K562 (cell line): ENCODE measurements around the gene FGF4.

Experiments used
- ATF3 ChIP-seq, 2 experiments: fragments of 450-650 bp in 1 of 2; sonication (generic) in 1 of 2; formaldehyde crosslinking in 1 of 2; IDR thresholded peaks in 1 of 2; conservative IDR thresholded peaks in 1 of 2; 2 replicates each; pipeline versions ENCODE4 v1.6.1 to v1.8.1; 2016 to 2023; ENCODE audit warnings: mild to moderate bottlenecking in 2 of 2, moderate library complexity in 2 of 2, inconsistent platforms in 1 of 2, missing genetic modification reagents in 1 of 2
- BACH1 ChIP-seq: fragments of 200-800 bp; sonication (Bioruptor generic); IDR thresholded peaks from 2 replicates; pipeline ENCODE4 v1.6.1; 2016; ENCODE audit warnings: missing genetic modification characterization, missing compliant biosample characterization
- MTA1 ChIP-seq: fragments of 450-650 bp; IDR thresholded peaks from 2 replicates; pipeline ENCODE4 v1.6.1; 2017; ENCODE audit warnings: borderline replicate concordance

- TF ChIP-seq ATF3 (IDR thresholded peaks at IDR 0.05), result no peak
- no peak for TF ChIP-seq ATF3 (CRISPR knock-in tag; conservative IDR thresholded peaks at IDR 0.05)
- TF ChIP-seq MTA1, result no peak
- no peak for TF ChIP-seq BACH1 (tag)
These were observed 32.1 kb upstream of the FGF4 start for GRCh38 chr11:69807106-69807815.
